MV-4-11 (cell line): ENCODE results near the gene MTCL3.
"Not testable (repeated sequence)": the region's sequence is repeated elsewhere in the genome, so short reads cannot be mapped to it uniquely, and the experiment has no call there.

Experiments
- DNase-seq: peaks from one replicate; lab custom pipeline; 2025; lab: John Stamatoyannopoulos, UW

MTCL3 gene

DNA sequence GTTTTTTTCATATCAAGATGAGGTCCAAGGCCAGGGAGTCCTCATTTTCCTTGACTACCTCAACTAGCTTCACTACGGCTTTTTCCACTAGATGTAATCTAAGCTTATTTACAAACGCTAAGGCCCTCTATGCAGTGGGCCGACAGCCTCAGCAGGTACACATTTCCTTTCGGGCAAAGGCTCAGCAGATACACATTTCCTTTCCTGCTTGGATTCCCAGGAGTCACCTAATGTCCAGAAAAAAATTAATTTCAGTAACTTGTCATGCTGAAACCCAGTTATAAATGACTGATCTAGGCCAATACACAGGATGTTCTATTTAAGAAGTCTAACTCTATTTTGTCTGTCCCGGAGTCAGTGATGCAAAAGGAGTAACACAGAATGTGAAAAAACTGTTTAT is 52.7 kb downstream of the MTCL3 start:
- DNase-seq = no peak

- peak; percentile 52 for DNase-seq
Observed at GRCh38 chr6:127464881-127465459, 54.2 kb downstream of the MTCL3 start.

DNA sequence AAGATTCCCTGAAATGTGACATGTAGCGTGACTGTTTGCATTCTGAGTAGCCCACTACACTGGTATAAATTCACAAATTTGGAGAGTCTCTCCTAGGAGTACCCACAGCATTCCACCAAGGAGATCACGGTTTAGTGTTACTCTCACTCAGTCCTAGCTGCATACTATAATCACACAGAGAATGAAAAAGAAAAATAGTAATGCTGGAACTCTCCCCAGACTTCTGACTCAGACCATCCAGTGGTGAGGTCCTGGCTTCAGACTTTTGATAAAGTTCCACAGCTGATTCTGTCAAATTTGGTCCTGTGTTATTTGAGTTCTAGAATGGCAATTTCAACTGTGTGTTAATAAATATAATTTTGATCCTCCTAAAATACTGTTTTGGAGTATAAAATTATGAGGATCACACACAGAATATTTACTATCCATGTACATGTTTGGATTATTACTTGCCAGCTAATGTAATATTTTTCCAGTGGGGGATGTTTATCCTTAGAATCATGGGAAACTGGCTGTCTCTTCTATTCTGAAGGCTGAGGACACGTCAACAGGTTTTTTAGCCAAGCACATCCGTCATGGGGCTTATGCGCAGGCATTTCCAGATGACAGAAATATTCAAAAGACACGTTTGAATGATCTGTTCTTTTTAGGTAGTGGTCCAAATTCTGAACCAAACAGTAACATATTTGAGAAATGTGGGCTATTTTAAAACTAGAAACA is 54.8 kb downstream of the MTCL3 start:
- no peak for DNase-seq

DNA sequence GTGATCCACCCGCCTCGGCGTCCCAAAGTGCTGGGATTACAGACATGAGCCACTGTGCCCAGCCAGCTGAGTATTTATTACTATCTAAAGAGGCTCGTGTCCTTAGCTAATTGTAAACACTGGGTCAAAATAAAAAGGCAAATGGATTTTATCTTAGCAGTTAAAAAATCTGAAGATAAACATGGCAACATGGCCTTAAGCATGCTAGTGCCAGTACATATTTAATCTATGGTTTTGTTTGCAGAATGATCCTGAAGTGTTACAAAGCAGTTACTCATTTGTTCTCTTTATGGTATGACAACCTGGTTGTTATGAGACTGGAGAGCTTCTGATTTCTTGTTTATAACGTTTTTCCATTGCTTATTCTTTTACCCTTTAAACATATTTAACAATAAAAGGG is 56.1 kb downstream of the MTCL3 start:
- no peak for DNase-seq

- no peak for DNase-seq
Observed at GRCh38 chr6:127462376-127462775, 56.8 kb downstream of the MTCL3 start.

DNA sequence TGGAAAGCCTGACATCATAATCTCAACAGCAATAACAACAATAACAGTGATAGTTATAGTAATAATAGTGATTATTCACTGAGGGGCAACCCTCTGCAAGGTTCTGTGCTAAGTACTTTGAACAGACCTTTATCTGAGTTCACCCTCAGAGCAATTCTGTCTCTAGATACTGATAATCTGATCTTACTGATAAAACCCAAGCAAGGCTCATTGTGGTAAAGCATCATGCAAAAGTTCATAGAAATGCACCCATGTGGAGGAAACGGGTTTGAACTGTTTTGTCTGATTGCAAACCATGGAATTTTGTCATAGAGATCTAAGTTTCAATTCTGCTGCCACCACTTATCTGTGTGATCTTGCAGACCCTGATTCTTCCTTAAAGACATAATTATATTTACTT is 58.7 kb downstream of the MTCL3 start:
- DNase-seq = peak; percentile 22

DNA sequence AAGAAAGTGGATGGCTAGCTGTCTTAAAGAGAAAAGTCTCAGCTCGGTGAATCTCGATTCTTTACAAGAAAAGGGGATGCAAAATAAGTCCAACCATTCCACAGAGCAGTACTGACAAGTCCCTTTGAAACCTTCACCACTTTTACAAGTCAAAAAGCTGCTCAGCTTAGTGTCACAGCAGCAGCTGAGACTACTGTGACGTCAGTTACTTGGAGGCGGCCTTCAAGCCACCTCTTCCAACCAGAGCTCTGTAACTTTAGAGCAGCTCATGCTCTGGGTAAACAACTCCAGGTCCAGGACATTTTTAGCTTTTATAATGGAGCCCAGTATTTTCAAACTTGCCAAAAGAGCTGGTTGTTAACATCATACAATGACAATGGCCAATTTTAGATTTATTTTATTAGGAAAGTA is 59.9 kb downstream of the MTCL3 start, which contains the start of gene KIAA0408:
KIAA0408 (minus strand) TSS at position 159 of the 411 bp plus-strand sequence. CDS start 5,408 bp downstream, outside the sequence.
- peak; percentile 1 for DNase-seq

GRCh38 chr6:127458817-127459216 is 60.3 kb downstream of the MTCL3 start:
- DNase-seq = peak; percentile 28

GRCh38 chr6:127458222-127458621 is 60.9 kb downstream of the MTCL3 start:
- DNase-seq = no peak

DNA sequence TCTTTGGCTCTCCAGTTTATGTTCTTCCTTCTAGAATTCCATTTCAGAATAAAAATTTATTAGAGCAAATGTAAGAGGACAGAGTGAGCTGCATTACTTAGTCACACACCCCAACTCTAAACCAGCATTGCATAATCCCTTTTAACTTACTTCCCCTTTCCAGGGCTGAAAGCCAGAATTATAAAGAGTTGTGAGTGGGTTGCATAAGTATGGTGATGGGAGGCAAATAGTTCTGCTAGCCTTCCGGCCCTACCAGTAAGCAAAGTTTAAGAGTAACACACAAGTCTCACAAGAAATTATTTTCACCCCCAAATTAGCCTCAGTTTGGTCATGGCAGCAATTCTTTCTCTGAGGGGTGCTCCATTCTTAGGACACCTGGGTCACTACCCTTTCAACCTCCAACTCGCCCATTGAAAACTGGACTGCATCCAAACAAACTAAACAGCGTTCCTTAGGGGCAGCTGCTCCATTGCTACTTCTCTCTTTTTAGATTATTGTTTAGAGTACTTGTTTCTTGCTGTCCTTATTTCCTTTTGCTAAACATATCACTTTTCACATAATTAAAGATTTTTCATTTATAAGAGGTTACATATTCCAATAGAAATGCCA is 61.6 kb downstream of the MTCL3 start:
- DNase-seq = peak; percentile 97

GRCh38 chr6:127456465-127456864 is 62.7 kb downstream of the MTCL3 start:
- DNase-seq = no peak

GRCh38 chr6:127453845-127454619 is 65.1 kb downstream of the MTCL3 start:
- DNase-seq = no peak

DNA sequence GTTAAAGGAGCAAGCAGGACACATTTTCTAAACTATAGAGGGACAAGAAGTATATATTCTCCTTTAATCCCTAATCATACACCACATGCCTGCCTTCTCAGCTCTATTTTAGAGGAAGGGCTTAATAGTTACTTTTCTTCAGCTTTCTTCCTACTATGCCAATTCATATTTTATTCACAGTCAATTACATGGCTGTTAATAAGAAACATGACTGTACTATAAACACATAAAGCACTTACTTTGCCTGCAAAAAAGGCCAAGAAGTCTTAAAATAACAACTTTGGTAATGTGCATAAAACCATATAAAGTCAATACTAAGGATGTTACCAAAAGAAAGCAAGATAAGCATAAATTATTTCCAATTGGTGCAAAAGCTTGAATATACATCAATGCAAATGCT is 66.3 kb downstream of the MTCL3 start:
- DNase-seq = no peak

- DNase-seq = no peak
Observed at GRCh38 chr6:127451388-127451787, 67.7 kb downstream of the MTCL3 start.

DNA sequence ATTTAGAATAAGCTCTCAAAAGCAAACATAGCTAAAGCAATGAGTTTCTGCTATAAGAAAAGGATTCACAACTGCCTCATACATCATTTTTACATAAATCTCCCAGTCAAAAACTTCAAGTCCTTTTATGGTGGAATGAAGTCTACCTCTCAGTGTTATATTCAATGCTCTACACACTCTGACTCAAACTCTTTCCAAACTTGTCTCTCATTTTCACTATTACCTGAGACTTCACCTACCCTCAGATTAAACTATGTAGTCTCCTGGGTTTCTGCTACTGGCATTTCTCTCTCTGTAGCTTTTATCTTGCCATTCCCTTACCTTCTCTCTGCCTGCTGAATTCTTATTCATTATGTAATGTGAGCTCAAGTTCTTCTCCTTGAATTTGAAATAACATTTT is 71.4 kb downstream of the MTCL3 start:
- no peak for DNase-seq

- no peak for DNase-seq
Observed at GRCh38 chr6:127446356-127446755, 72.8 kb downstream of the MTCL3 start.

DNA sequence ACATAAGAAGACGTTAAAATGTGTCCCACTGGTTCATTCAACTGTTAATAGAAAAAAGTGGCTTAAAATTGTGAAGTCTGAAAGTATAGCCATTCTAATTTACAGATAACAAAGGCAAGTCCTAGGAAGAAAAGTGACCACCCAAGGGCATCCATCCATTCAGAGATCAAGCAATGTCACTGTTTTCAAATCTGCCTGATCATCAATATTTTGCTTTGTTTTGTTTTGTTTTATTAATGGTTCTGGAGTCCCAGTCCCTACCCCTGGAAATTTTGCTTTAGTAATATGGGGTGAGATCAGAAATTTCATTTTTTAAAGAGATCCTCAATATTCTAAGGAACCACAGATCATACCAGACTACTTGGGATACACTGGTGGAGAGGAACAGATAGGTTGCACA is 77.3 kb downstream of the MTCL3 start:
- DNase-seq = no peak

GRCh38 chr6:127439718-127440117 is 79.4 kb downstream of the MTCL3 start:
- no peak for DNase-seq

DNA sequence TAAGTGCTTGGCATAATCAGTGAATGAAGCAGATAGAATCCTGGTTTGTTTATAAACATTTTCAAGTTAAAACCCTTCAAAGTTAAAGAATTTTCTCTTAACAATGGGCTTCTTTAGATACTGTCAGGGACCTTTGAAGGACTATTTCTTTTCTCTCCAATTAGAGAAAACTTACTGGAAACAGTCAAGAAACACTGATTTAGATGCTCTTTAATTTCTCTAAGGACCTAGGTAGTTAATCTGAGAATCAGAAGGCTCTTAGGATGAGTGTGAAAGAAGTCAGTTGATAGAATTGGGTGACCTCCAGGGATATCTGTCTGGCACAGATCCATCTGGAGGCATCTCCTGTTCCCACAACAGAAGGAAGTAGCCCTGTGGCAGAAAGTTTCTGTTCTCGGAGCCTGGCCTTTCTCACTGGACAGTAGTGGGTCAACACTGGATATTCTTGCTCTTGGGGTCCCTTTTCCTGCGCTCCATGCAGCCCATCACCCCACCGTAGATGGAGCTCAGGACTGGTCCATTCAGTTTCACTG is 82.5 kb downstream of the MTCL3 start:
- DNase-seq = no peak

DNA sequence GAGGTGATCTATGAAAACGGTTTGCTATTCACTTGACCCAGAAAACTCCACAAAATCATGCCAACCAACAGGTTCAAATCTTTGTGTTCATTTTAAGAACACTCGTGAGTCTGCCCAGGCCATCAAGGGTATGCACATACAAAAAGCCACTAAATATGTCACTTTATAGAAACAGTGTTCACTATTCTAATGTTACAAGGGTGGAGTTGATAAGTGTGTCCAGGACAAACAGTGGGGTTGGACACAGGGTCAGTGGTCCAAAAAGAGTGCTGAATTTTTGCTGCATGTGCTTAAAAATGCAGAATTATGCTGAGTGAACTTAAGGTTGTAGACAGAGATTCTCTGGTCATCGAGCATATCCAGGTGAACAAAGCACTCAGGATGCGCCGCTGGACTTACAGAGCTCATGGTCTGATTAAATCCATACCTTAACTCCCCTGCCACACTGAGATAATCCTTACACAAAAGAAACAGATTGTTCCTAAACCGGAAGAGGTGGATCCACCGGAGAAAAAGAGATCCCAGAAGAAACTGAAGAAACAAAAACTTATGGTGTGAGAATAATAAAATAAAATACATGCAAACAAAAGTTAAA is 83.4 kb downstream of the MTCL3 start:
- DNase-seq = no peak

DNA sequence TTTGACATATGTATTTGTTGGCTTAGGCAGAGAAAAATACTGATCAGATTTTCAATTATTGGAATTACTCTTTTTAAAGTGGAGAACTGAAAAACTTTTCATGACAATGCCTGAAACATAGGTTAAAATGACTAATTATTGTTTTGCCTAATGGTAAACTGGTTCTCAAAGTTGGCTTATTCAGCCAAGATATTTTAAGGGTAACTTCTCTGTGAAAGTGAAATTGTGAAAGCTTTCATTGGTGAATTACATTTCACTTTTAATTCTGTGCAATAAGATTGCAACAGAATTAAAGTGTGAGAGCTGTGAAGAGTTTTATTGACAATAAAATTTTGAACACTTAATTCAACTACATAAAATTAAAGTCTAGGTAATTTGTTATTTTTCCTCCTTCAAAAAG is 84.5 kb downstream of the MTCL3 start:
- DNase-seq = peak; percentile 20

GRCh38 chr6:127428562-127428961 is 90.6 kb downstream of the MTCL3 start:
- not testable (repeated sequence) for DNase-seq
